Stimulated activated effector memory CD8-positive, alpha-beta T cell treated with anti-CD3 and anti-CD28 coated beads, Interleukin-12 subunit alpha, Interleukin-12 subunit beta, amount 100 ng/mL, for 72 hours (primary cell): ENCODE data around the gene TBRG4.

ENCODE experiments used
- ATAC-seq: fragments of 150-1000 bp; cut with Tn5 transposase; 2 replicates; pipeline ENCODE4 v1.10.0; 2021
- DNase-seq, 2 donors: peaks; one replicate each; pipeline ENCODE4 v3.0.0; 2021 to 2022; ENCODE audit warnings: low spot score in 2 of 2
- H3K27ac Mint-ChIP-seq: one replicate; pipeline ENCODE4 v1.8.0; 2022; ENCODE audit warnings: mild to moderate bottlenecking, mixed read lengths
- H3K36me3 Mint-ChIP-seq: one replicate; pipeline ENCODE4 v1.8.0; 2022; ENCODE audit warnings: mild to moderate bottlenecking, mixed read lengths
- H3K4me1 Mint-ChIP-seq: one replicate; pipeline ENCODE4 v1.8.0; 2022; ENCODE audit warnings: mixed read lengths
- H3K4me3 Mint-ChIP-seq: one replicate; pipeline ENCODE4 v1.8.0; 2022; ENCODE audit warnings: mild to moderate bottlenecking, mixed read lengths
- H3K9me3 Mint-ChIP-seq: one replicate; pipeline ENCODE4 v1.8.0; 2022; ENCODE audit warnings: mixed read lengths

The TBRG4 gene

GRCh38 chr7:45080958-45081669, 30.4 kb downstream of the TBRG4 start:
- ATAC-seq (peak; percentile 9), DNase-seq (no peak)
- Mint-ChIP-seq H3K4me3 (no peak overlapping the region), H3K9me3 (no peaks in the 10 kb centered on the region), H3K27ac (peak overlapping the region; percentile 32), H3K4me1 (peaks cover 23% of the 10 kb centered on the region), H3K36me3 (peaks cover 33% of the 10 kb centered on the region)

- H3K36me3 Mint-ChIP-seq = peaks cover 38% of the 10 kb centered on the region
- peak; percentile 47 for ATAC-seq
- peak overlapping the region; percentile 81 for H3K27ac Mint-ChIP-seq
- no peak for DNase-seq
- H3K4me1 Mint-ChIP-seq = peaks cover 27% of the 10 kb centered on the region
- H3K9me3 Mint-ChIP-seq = no peaks in the 10 kb centered on the region
- H3K4me3 Mint-ChIP-seq = no peak overlapping the region
Measured at GRCh38 chr7:45080265-45080957, 31.1 kb downstream of the TBRG4 start.

- H3K4me1 Mint-ChIP-seq = peaks cover 44% of the 10 kb centered on the region
- H3K27ac Mint-ChIP-seq = peak overlapping the region; percentile 81
Measured at GRCh38 chr7:45078125-45078681, 33.3 kb downstream of the TBRG4 start.

GRCh38 chr7:45077579-45077978, 33.9 kb downstream of the TBRG4 start:
- H3K36me3 Mint-ChIP-seq = peaks cover 66% of the 10 kb centered on the region
- no peak overlapping the region for H3K4me3 Mint-ChIP-seq
- DNase-seq (no peak), ATAC-seq (no peak)
- peak overlapping the region; percentile 81 for H3K27ac Mint-ChIP-seq
- H3K4me1 Mint-ChIP-seq = peaks cover 50% of the 10 kb centered on the region
- H3K9me3 Mint-ChIP-seq = no peaks in the 10 kb centered on the region

More at GRCh38 chr7:45078125-45078681, 33.3 kb downstream of the TBRG4 start:
- DNase-seq (no peak), ATAC-seq (no peak)
- H3K9me3 Mint-ChIP-seq = no peaks in the 10 kb centered on the region
- H3K36me3 Mint-ChIP-seq = peaks cover 60% of the 10 kb centered on the region
- H3K4me3 Mint-ChIP-seq = no peak overlapping the region

- peak overlapping the region; percentile 81 for H3K27ac Mint-ChIP-seq
Measured at GRCh38 chr7:45076946-45077345, 34.6 kb downstream of the TBRG4 start.

GRCh38 chr7:45075871-45076796, 35.4 kb downstream of the TBRG4 start:
- no peak overlapping the region for H3K4me3 Mint-ChIP-seq
- peaks cover 51% of the 10 kb centered on the region for H3K4me1 Mint-ChIP-seq
- DNase-seq (no peak), ATAC-seq (no peak)
- H3K9me3 Mint-ChIP-seq = no peaks in the 10 kb centered on the region
- H3K27ac Mint-ChIP-seq = no peak overlapping the region
- H3K36me3 Mint-ChIP-seq = peaks cover 77% of the 10 kb centered on the region

More at GRCh38 chr7:45076946-45077345, 34.6 kb downstream of the TBRG4 start:
- DNase-seq (no peak), ATAC-seq (no peak)
- Mint-ChIP-seq H3K9me3 (no peaks in the 10 kb centered on the region), H3K36me3 (peaks cover 71% of the 10 kb centered on the region), H3K4me1 (peaks cover 51% of the 10 kb centered on the region), H3K4me3 (no peak overlapping the region)

GRCh38 chr7:45075355-45075644, 36.2 kb downstream of the TBRG4 start:
- ATAC-seq = no peak
- no peak for DNase-seq
- no peak overlapping the region for H3K4me3 Mint-ChIP-seq
- H3K4me1 Mint-ChIP-seq = peaks cover 51% of the 10 kb centered on the region
- H3K27ac Mint-ChIP-seq = peak overlapping the region; percentile 73
- peaks cover 79% of the 10 kb centered on the region for H3K36me3 Mint-ChIP-seq
- no peaks in the 10 kb centered on the region for H3K9me3 Mint-ChIP-seq

GRCh38 chr7:45074528-45075354, 36.8 kb downstream of the TBRG4 start:
- H3K4me3 Mint-ChIP-seq = no peak overlapping the region
- H3K4me1 Mint-ChIP-seq = peaks cover 46% of the 10 kb centered on the region
- peaks cover 80% of the 10 kb centered on the region for H3K36me3 Mint-ChIP-seq
- no peak for ATAC-seq
- no peak for DNase-seq
- H3K27ac Mint-ChIP-seq = peak overlapping the region; percentile 73
- H3K9me3 Mint-ChIP-seq = no peaks in the 10 kb centered on the region

- no peak for DNase-seq
- H3K9me3 Mint-ChIP-seq = no peaks in the 10 kb centered on the region
- H3K4me3 Mint-ChIP-seq = no peak overlapping the region
- H3K4me1 Mint-ChIP-seq = peaks cover 38% of the 10 kb centered on the region
- H3K27ac Mint-ChIP-seq = peak overlapping the region; percentile 56
- H3K36me3 Mint-ChIP-seq = peaks cover 88% of the 10 kb centered on the region
- no peak for ATAC-seq
Measured at GRCh38 chr7:45073786-45074527, 37.5 kb downstream of the TBRG4 start.

GRCh38 chr7:45073031-45073785, 38.3 kb downstream of the TBRG4 start:
- ATAC-seq = no peak
- Mint-ChIP-seq H3K9me3 (no peaks in the 10 kb centered on the region), H3K4me3 (no peak overlapping the region), H3K27ac (peak overlapping the region; percentile 56), H3K4me1 (peaks cover 41% of the 10 kb centered on the region), H3K36me3 (peaks cover 94% of the 10 kb centered on the region)
- no peak for DNase-seq

- no peaks in the 10 kb centered on the region for H3K9me3 Mint-ChIP-seq
- no peak for ATAC-seq
- H3K4me3 Mint-ChIP-seq = no peak overlapping the region
- H3K4me1 Mint-ChIP-seq = peaks cover 44% of the 10 kb centered on the region
- H3K36me3 Mint-ChIP-seq = peaks cover 94% of the 10 kb centered on the region
- no peak for DNase-seq
- peak overlapping the region; percentile 56 for H3K27ac Mint-ChIP-seq
Measured at GRCh38 chr7:45072131-45073030, 39.1 kb downstream of the TBRG4 start.

GRCh38 chr7:45071528-45071927, 40.0 kb downstream of the TBRG4 start:
- no peak for DNase-seq
- no peak for ATAC-seq
- H3K4me3 Mint-ChIP-seq = no peak overlapping the region
- peaks cover 94% of the 10 kb centered on the region for H3K36me3 Mint-ChIP-seq
- peak overlapping the region; percentile 56 for H3K27ac Mint-ChIP-seq
- peaks cover 44% of the 10 kb centered on the region for H3K4me1 Mint-ChIP-seq
- H3K9me3 Mint-ChIP-seq = no peaks in the 10 kb centered on the region

GRCh38 chr7:45070254-45070642, 41.2 kb downstream of the TBRG4 start:
- Mint-ChIP-seq H3K36me3 (peaks cover 96% of the 10 kb centered on the region), H3K27ac (peak overlapping the region; percentile 84), H3K4me1 (peaks cover 52% of the 10 kb centered on the region), H3K4me3 (no peak overlapping the region), H3K9me3 (no peaks in the 10 kb centered on the region)
- ATAC-seq = no peak
- DNase-seq = no peak
